ENCODE results near the gene EEIG1.

EEIG1 gene

DNA sequence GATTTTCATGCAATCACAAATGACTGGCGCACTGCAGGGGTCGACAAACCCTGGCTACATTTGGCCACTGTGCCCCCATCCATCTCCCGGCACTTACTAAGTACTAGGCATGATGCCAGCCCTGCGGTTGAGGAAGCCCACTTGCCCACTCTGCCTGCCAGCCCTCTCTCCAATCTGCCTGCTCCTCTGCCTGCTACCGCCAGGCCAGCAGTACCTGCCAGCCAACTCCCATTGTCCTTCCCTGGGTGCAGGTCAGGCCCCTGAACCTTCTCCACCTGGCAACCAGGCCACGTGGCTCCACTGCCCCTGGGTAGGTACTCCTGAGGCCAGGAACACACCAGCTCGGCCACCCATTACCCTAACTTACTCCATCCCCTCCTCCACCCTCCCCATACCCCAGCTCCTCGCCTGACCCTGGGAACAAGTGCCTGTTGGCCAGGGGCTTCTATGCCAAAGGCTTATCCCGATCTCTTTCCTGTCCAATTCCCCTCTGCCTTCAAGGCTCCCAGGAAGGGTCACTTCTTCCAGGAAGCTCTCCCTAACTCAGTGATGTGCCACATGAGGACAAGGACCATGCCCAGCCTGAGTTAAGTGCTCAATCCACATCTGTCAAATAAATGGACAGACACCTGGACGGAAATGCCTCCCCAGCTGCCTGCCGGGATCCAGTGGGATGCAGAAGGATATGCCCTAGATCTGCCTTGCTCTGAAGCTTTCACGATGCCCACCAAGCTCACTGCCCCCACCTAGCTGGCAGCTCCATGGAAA lies 6.6 kb downstream of the EEIG1 start:
- no peak for DNase-seq

DNA sequence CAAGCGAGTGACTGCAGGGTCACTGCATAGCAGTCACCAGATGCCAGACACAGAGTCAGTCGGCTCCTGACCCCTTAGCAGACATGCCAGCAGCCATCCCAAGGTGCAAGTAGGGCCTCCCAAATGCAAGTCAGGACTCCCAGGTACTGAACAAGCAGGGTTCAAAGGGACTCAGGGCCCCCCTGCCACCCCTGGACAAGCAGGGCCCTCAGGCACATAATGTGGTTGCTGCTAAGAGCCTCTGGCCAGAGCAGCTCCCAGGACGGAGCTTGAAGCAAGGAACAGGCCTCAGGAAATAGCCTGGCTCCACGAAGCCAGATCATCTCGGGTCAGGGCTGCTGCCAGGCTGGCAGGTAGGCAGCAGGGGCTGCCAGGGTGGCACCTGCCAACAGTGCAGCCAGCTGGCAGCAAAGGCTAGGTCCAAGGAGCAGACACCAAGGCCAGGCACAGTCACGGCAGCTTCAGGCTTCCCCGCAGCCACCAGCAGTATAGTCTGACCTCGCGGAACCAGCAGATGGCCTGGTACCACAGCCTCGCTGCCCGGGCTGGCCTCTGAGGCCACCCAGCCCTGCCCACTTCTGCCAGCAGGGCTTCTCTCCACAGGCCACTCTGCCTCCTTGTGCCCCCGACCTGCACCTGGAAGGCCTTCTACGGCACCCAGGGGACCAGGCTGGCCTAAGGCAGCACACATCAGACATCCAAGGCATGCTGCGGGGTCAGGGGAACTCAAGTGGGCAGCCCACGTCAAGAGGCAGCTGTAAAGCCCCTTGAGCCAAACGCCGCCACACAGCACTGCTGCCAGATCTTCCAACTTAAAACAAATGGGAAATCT lies 7.4 kb downstream of the EEIG1 start:
- DNase-seq = no peak

DNA sequence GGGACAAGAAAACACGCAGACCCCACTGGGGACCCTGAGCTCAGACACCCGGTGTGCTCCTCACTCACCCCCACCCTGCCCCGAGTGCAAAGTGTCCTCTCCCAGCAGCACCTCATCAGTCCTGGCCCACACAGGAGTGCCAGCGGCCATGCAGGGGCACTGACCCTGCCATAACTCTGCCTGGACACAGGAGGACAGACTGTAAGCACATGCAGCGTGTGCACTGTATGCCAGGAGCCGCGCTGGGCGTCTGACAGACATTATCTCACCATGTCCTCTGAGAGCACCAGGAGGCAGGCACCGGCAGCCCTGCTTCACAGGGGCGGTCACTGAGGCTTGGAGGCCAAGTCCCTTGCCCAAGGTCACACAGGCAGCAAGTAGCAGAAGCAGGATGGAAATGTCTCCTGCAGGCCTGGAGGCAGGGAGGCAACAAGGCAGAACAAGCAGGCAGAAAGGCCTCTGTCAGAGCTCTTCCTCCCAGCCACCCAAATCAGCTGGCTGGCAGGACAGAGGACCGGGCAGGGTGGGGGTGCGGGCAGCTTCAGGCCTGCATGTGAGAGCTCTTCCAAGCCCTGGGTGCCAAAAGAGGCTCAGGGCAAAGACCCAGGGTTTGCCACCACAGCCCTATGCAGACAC lies 8.4 kb downstream of the EEIG1 start:
- DNase-seq = no peak

DNA sequence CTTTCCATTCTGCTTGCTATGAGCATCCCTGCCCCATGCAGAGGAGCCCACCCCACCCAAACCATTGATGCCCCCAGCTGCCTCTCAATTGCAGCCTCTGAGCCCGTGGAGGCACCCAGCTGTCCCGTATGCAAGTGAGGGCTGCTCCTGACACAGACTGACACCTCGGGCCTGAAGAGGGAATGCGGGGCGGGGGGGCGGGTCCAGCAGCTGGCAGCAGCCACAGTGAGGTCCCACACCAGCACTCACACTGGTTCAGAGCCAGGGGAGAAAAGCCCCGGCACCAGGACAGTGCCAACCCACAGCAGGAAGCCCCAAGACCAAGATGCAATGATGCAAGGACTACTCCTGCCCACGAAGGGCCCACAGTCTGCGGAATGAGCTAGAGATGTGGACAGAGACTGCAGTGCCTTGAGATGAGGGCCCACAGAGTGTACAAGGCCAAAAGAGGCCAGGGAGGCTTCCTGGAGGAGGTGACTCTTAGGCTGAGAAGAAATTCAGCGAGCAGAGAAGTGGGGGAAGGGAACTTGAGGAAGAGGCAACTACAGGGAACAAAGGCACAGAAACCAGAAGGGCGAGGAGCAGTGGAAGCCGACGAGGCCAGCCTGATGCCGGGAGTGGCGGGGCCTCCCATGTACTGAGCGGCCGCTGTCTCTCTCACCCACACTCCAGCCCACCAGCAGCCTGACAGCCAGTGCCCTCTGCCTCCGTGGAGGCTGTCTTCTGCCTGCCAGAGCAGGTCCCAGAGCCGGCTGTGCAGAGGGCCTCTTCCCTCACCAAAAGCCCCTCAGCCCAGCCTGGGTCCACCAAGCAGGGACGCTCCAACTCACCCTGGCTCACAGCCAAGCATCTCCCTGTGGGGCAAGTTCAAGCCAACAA lies 9.2 kb downstream of the EEIG1 start:
- DNase-seq = no peak

DNA sequence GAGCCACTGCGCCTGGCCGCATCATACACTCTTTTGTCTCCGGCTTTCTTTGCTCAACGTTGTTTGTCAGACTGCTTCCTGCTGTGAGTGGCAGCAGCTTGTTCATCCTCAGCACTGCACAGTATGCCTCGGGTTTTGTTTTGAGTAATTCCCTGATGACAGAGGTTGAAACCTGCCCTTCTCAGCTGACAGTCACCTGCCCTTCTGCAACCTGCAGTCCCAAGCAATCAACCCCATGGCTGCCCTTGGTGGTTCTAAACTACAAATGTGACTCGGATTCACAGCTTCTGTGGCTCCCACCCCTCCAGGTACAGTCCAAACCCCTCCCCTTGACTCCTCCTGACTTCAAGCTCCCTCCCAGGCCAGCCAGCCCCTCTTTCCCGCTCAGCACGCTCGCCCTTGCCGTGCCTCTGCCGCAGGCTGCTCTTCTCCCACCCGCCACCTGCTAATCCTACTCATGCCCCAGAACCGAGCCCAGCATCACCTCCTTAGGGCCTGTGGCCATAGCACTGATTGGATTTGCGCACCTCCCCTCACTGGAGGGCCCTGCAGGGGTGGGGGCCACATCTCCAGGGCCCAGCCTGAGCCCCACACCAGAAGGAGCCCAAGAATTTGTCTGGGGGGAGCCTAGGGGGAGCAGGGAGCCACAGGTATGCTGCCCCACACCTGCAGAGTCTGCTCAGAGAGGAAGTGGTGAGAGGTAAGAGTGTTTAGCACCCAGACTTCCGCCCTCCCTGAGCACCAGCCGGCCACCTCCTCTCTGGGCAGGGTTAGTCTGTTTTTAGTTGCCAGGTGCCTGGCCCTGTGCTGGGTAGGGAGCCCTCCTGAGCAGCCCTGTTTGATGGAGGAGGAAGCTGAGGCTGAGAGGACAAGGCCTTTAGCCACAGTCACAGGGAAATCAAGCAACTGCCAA lies 10.1 kb downstream of the EEIG1 start:
- DNase-seq = peak; percentile 36

DNA sequence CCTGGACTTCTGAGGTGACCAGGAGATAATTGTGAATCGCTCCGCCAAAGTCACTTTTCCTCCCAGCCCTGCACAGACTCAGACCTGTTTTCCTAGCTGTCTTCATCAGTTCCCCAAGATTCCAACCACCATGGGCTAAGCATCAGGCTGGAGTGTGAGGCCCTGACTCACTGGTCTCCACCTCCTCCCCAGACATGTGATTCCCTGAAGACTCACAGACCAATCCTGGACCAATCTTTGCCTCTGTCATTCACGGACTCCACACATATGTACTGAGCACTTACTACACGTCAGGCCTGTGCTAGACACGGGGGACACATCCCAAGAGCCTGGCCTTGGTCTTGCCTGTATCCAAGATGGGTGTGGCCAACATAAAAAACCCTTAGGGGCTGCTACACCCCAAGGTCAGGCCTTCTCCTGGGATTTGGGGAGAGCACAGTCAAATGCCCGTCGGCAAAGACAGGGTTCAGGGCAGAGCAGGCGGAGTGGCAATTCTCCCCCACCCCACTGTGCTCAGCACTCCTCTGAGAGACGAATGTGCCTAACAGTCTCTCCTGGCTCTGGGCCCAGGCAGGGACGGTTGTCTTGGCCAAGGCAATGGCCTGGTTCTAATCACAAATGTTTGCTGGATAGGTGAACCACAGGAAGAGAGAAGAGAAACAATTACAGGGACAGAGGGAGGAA lies 11.9 kb downstream of the EEIG1 start:
- no peak for DNase-seq

DNA sequence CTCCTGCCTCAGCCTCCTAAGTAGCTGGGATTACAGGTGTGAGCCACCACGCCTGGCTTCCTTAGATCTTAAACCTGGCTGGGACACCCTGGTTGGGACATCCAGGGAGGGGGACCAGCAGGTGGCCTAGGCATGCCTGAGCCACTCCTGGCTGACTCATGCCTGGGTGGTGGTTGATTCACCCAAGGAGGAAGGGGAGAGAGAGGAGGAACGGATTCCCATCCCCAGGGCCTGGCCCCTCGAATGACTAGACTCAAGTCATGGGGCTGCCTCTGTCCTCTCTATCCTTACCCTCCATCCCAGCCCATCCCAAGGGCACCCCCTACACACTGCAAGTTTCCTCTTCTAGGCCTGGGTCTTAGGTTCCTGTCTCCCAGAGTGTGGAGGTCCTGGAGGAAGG lies 12.7 kb downstream of the EEIG1 start:
- no peak for DNase-seq

DNA sequence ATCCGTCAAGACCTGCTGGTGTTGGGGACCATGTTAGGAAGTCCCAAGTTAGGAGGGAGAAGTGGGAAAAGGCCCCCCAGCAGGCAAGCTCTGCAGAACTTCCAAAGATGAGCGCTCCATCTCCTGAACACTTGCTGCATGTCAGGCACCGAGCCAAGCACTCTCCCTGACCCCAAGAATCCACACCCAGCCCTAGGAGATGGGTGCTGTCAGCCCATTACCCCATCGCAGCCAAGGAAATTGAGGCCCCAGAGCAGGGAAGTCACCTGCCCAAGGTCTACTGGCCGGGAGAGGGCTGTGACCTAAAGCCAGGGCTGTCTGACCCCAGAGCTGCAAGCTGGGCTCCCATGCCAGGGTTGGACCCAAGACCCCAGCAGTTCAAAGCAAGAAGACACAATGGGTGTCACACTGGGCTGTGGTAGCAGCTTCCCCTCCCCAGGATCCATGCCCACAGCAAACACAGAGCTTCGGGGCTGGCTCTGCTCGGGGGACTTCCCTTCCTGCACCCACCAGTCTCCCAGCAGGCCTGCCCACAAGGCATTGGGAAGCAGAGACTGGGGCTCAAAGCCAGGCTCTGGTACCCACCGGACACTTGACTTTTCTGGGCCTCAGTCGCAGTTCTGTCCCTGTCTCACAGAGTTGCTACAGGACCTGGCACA lies 13.5 kb downstream of the EEIG1 start:
- no peak for DNase-seq

DNA sequence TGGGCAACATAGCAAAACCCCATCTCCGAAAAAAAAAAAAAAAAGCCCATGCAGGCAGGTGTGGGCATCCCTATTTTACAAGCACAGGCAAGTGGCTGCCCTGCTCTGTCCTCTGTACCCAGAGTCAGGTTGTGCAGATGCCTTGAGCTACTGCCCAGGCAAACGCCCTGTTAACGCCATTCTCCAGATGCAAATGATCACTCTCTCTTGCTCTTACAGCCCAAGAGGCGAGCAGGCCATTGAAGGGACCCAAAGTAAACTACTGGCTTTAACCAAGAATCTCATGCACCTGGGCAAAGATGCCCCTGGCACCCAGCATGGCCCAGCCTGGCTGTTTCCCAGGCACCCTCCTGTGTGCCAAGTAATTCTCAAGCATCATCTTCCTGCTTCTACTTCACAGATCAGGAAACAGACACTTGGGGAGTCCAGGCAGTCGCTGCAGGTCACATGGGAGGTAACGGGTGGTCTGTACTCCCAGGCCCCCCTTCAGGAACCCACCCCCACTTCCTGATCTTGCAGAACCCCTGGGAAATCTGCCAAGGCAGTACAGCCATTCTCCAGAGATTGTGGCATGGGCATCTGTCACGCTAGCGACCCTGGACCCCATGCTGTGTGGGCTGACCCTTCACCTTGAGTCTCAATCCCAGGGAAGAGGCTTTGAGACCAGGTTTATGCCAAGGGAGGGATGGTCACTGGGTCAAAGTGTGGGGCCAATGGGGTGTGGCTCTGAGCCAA lies 14.2 kb downstream of the EEIG1 start:
- no peak for DNase-seq

DNA sequence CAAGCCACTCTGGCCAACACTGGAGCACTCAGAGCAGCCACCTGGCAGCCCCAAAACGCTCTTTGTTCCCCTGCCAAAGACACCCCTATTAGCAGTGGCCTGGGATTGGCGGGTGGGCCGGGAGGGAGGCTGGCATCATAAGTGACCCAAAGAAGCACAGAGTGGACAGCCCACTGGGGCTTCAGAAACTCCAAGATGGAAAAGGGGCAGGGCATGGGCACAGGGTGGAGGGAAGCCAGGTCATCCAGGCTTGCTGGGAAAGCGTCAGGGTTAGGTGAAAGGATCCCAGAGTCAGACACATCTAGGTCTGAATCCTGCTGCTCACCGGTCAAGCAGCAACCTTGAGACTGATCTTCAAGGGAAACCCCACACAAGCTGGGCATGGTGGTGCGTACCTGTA lies 14.8 kb downstream of the EEIG1 start:
- DNase-seq = no peak

DNA sequence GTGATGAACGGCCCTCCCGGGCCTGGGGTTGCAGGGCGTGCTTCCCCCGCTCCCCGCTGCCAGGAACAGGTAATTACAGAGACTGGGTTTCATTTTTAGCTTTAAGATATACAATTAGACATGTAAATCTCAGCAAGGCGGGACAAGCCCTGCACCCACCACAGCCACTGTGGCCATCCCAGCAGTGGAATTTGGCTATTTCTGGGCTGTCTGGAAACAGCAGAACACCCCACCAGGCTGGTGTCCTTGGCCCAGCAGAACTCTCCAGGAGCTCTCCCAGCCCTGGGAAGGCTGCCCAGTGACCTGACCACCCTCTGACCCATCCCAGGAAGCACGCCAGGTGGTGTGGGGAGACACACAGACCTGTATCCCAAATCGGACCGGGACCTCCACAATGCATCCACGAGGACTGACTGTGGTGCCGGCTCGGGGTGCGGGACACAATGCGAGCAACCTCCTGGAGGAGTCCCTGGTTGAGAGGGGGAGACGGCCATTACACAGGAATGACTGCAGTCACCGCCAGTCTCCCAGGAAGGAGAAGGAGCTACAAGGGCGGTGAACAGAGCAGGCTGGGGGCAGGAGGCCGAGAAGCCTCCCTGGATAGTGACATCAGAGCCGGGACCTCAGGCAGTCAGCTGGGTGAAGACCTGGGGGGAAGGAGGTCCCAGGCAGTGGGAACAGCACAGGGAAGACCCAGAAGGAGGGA lies 17.3 kb downstream of the EEIG1 start:
- DNase-seq = no peak

DNA sequence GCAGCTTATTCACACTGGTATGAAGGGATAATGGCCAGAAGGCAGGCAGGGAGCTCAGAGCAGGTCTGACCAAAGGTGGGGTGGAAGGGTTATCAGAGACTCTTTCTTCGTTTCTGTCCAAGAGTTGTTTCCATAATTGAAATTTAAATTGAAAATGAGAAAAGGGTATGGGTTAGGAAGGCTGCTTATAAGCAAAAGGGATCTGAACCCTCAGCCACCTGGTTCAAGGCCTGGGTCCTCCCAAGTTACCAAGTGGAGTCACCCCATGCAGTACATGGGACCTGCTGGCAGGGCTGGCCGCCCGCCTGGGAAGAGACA lies 17.8 kb downstream of the EEIG1 start:
- DNase-seq = no peak

DNA sequence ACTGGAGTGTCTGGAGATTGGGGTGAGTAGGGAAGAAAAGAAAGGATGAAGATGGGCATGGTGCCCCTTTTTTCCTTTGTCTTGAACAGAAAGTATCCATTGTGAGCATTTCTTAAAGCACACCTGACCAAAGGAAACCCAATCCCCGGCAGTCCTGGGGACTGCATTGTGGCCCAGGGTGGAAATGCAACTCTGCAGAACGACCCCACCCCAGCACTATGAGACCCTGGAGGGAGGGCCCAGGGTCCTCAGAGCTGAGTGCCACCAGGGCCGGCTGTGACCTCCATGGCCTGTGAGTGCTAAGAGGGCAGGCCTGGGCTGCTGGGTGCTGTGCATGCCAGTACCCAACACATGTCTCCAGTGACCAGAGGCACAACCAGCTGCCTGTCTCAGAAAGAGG lies 18.5 kb downstream of the EEIG1 start:
- DNase-seq = no peak

DNA sequence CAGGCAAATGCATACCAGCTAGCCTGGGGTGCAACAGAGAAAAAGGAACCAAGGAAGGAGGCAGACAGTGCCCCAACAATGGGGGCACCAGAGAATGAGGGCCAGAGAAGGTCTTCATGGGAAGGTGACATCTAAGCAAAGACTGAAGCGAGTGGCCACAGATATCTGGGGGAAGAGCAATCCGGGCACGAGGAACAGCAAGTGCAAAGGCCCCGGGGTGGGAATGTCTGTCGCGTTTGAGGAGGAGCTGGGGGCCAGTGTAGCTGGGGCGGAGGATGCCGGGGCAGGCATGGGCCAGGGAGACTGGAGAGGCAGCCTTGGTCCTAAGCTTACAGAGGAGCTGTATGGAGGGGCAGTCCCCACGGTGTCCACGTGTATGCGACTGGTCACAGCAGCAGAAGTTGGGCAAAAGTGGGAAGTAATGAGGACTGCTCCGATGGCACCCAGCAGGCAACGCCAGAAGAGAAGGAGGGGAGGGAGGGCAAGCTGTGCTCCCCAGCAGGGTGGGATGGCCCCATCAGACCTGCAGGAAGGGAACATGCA lies 19.1 kb downstream of the EEIG1 start:
- DNase-seq = no peak

DNA sequence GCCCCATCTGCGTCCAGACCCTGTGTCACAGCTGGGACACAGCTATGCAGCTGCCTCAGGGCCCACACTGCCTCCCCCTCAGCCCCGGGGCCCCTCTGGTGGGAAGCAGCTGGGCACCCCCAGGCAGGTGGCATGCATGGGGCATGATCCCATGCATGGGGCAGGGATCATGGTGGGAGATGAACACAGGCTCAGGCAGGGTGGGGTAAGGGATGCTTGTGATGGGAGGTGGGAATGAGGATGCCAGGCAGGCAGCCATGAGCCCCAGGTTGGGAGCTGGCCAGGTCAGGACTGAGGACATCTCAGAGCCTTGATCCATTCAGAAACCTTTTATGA lies 19.7 kb downstream of the EEIG1 start:
- no peak for DNase-seq

DNA sequence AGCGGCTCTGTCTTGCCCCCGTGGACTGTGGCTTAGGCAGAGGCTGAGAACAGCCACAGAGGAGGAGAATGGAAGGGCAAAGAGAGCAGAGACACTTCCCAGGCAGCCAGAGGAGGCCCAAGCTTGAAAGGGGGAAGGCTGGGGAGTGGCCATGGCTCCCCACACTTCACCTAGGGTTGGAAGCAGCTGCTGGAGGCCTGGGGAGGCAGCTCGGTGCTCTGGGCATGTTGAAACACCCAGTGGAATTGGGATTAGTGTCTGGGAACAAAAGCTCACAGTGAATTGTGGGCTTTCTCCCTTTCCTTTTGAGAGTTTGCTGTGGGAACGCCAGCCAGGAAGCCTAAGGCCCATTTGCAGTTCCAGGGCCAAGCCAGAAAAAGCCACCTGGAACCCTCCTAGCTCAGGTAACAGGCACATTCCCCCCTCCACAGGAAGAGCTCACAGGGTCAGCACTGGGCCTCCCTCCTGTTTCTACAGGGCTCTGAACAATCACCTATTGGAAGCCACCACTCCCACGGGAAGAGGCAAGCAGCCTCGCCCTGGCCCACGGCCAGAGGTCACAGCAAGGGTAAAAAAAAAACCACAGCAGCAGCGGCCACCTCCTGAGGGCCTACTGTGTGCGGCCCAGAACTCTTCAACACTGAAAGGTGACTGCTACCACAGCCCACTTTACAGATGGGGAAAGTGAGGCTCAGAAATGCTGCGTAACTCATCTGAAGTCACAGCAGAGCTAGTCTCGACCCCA lies 20.2 kb downstream of the EEIG1 start:
- no peak for DNase-seq

DNA sequence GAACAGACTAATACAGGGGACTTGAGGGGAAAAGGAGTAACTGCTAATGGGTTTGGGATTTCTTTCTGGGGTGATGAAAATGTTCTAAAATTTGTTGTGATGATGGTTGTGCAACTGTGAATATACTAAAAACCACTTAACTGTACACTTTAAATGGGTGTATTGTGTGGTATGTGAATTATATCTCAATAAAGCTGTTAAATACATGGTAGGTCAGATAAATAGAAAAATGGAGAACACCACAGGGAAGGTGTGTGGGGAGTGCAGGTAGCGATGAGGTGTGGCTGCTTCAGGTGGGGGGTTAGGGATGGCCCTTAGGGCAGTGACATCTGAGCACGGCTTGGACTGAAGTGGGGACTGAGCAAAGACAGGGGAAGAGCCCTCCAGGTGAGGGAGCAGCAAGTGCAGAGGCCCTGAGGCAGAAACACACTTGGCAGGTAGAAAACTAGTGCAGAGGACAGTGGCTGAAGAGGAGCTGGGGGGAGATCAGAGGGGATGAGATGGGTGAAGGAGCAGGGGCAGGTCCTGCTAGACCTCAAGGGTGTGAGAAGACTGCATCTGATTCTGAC lies 20.9 kb downstream of the EEIG1 start:
- DNase-seq = no peak

DNA sequence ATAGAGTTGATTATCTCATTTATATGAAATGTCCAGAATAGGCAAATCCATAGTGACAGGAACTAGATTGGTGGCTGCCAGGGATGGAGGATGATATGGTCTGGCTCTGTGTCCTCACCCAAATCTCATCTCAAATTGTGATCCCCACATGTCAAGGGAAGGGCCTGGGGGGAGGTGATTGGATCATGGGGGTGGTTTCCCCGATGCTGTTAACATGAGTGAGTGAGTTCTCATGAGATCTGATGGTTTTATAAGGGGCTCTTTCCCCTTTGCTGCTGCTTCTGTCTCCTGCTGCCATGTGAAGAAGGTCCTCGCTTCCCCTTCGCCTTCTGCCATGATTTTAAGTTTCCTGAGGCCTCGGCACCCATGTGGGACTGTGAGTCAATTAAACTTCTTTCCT lies 21.4 kb downstream of the EEIG1 start:
- no peak for DNase-seq
